HG02678 (cell line): ENCODE data around the gene SMIM41.

Source experiments
- ATAC-seq: cut with Tn5 transposase; IDR thresholded peaks from one replicate; pipeline ENCODE4 v1.9.1; 2021; ENCODE audit warnings: mild to moderate bottlenecking, moderate library complexity; ENCODE audit not compliant: unreplicated experiment

The SMIM41 gene

DNA sequence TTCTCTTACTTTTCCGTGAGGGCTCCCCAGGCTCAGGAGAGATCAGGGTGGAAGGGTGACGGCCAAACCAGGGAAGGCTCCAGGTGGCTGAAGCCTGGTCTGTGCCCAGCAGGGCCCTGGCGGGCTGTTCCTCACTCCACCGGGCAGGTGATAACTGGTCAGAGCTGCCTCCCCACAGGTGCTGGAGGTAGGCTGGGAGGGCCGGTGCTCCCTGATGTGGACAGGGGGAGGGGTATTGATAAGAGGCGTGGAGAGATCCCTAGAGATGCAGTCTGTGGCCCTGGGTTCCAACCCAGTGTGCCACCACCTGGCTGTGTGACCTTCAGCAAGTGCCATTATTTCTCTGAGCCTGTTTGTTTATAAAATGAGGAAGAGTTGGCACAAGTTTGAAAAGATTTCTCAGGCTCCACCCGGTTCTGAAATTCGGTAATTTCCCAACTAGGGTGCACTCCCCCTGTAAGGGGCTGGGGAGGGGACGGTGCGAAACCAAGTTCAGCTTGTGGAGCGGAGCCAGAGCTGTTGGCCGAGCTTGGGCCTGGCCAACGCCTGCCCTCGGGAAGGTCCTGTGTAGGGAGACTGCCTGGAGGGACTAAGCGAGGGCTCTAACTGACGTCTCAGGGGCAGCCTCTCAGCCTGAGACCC lies 29.3 kb upstream of the SMIM41 start:
- ATAC-seq = peak; percentile 18

DNA sequence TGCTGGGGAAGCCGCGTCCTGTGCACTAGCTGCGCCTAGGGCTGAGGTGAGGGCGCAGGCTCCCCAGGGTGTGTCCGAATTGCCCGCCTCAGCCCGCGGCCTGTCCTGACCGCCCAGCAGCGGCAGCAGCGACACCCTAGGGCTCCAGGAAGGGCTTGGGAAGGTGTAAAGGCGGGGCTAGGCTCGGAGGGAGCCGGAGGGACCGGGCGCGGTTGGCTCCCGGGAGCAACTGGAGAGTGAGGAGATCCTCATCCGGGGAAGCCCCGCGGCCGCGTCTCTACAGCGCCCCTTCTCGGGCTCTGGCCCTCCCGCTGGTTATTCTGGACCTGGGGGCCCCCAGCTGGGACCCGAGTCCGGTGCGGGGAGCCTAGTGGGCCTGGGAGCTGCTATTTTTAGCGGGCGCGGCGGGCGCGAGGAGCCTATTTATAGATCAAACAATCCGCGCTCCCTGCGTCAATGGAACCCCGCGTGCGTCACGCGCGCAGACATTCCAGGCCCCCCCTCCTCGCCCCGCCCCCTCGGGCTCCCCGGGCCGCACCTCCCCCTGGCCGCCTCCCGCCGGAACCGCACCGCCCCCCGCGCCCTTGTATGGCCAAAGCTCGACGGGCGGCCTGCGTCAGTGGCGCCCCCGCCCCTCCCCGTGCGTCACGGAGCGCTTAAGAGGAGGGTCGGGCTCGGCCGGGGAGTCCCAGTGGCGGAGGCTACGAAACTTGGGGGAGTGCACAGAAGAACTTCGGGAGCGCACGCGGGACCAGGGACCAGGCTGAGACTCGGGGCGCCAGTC lies 28.6 kb upstream of the SMIM41 start, which contains the start of gene NR4A1:
Gene NR4A1 (plus strand): TSS at position 685 of the 784 bp plus-strand sequence. CDS start 2,887 bp downstream, outside the sequence.
- ATAC-seq = peak; percentile 87

GRCh38 chr12:52052468-52053186 lies 26.9 kb upstream of the SMIM41 start:
- ATAC-seq = no peak

- no peak for ATAC-seq
These were observed 25.8 kb upstream of the SMIM41 start for GRCh38 chr12:52053536-52054209.

DNA sequence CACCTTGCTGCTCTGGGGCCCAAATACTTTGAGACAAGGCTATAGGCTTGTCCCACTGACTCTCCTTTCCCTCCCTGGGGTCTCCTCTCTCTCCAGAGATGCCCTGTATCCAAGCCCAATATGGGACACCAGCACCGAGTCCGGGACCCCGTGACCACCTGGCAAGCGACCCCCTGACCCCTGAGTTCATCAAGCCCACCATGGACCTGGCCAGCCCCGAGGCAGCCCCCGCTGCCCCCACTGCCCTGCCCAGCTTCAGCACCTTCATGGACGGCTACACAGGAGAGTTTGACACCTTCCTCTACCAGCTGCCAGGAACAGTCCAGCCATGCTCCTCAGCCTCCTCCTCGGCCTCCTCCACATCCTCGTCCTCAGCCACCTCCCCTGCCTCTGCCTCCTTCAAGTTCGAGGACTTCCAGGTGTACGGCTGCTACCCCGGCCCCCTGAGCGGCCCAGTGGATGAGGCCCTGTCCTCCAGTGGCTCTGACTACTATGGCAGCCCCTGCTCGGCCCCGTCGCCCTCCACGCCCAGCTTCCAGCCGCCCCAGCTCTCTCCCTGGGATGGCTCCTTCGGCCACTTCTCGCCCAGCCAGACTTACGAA lies 25.2 kb upstream of the SMIM41 start:
- no peak for ATAC-seq

GRCh38 chr12:52054833-52055730 lies 24.4 kb upstream of the SMIM41 start:
- ATAC-seq = no peak

GRCh38 chr12:52055731-52056711 lies 23.5 kb upstream of the SMIM41 start:
- no peak for ATAC-seq

DNA sequence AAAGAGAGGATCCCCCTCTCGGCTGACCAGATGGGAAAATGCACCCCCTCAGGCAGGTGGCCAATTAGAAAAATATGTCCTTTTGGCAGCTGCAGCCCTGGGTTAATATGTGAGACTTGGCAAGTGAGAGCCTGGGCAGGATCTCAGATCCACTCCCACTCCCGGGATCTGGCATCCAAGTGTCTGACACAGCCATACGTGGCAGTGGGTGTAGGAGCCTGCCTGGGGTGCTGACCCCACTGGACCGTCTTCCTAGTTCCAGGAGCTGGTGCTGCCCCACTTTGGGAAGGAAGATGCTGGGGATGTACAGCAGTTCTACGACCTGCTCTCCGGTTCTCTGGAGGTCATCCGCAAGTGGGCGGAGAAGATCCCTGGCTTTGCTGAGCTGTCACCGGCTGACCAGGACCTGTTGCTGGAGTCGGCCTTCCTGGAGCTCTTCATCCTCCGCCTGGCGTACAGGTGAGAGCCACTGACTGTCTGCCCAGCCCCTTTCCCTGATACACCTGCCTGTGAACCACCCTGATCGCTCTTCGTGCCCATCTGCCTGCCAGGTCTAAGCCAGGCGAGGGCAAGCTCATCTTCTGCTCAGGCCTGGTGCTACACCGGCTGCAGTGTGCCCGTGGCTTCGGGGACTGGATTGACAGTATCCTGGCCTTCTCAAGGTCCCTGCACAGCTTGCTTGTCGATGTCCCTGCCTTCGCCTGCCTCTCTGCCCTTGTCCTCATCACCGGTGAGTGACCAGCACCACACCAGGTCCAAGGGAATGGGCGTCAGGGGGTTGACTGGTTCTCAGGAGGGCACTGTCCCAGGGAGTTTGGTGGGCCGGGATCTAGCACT lies 22.5 kb upstream of the SMIM41 start:
- ATAC-seq = no peak

GRCh38 chr12:52057638-52058576 lies 21.6 kb upstream of the SMIM41 start:
- ATAC-seq = no peak

DNA sequence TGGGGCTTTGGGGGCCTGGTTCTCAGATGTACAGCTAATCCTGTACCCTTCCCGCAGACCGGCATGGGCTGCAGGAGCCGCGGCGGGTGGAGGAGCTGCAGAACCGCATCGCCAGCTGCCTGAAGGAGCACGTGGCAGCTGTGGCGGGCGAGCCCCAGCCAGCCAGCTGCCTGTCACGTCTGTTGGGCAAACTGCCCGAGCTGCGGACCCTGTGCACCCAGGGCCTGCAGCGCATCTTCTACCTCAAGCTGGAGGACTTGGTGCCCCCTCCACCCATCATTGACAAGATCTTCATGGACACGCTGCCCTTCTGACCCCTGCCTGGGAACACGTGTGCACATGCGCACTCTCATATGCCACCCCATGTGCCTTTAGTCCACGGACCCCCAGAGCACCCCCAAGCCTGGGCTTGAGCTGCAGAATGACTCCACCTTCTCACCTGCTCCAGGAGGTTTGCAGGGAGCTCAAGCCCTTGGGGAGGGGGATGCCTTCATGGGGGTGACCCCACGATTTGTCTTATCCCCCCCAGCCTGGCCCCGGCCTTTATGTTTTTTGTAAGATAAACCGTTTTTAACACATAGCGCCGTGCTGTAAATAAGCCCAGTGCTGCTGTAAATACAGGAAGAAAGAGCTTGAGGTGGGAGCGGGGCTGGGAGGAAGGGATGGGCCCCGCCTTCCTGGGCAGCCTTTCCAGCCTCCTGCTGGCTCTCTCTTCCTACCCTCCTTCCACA lies 20.7 kb upstream of the SMIM41 start:
- no peak for ATAC-seq

GRCh38 chr12:52059582-52060497 lies 19.7 kb upstream of the SMIM41 start:
- no peak for ATAC-seq

DNA sequence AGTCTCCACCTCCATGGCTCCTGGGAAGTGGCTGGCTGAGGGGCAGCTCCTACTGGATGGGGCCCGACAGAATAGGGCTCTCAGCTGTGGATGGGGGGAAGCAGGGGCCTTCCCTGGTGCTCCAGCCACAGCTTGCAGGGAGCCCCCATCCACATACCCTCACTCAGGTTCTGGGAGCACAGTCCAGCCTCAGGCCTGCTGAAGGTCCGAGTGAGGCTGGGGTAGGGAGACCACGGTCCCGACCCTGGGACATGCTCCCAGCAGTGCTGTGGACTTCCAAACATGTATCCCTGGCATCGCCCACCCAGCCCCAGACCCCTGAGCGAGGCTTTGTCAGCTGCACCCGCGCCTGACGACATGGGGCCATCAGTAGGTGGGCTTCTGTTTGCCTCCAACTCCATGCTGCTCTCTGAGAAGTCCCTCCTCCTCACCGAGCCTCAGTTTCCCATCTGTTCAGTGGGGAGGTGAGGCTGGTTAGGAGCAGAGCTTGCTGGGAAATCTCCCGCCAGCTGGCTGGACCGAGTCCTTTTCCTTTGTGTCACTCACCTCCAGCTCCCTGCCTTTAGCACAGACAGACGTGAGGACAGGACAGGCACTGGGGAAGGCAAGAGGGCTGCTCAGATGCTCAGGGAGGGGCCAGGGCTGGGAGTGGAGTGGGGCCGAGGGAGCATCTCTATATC lies 18.9 kb upstream of the SMIM41 start:
- ATAC-seq = no peak

DNA sequence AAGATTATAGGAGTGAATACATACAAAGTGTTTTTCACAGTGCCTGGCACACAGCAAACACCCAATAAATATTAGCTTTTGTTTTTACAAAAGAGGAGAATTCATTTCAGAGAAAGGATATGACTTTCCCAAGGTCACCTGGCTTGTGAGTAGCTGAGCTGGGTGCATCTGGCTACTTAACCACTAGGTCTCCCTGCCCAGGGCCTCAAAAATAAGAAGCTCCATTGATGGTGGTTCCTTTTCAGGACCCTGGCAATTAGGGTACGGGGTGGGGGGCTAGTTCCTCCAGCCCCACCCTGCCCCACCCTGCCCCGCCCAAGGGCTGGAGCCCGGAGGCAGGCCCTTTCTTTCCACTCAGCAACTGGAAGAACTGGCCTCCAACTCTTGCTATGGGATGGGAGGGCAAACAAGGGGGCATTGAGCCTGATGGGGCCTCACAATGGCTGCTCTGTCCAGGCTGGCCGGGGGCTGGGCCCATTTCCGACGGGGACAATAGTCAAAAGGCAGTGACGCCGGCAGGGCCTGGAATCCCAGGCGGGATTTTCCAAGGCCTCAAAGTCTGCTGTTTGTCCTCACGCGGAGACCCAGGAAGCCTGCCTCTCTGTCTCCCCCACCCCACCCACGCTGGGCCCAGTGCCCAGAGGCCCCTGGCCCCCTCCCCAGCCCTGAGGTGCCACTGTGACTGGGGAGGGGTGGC lies 17.9 kb upstream of the SMIM41 start:
- ATAC-seq = no peak
